GM19455 (cell line): Measurements from ENCODE around the gene GALP.
"Not testable (repeated sequence)": the region's sequence is repeated elsewhere in the genome, so short reads cannot be mapped to it uniquely, and the experiment has no call there.

Experiments used
- ATAC-seq: cut with Tn5 transposase; IDR thresholded peaks from one replicate; pipeline ENCODE4 v1.9.1; 2021; ENCODE audit not compliant: unreplicated experiment

GALP gene

DNA sequence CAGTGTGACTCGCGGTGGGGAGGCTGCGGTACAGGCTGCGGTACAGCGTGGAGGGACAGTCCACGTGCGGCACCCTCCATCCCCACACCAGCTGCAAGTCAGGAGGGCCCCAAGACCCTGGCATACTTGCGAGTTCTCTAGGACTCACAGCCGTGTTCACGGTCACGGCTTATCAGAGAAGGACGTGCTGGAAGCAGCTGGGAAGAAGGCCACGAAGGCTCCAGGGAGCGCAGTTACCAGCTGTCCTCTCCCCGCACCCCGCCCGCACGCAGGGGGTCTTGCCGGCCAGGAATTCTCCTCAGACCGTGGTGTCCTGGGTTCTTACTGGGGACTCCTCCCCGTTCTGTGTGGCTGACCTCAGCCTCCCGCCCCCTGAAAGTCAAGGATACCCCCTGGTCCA lies 28.5 kb upstream of the GALP start:
- ATAC-seq, result no peak

DNA sequence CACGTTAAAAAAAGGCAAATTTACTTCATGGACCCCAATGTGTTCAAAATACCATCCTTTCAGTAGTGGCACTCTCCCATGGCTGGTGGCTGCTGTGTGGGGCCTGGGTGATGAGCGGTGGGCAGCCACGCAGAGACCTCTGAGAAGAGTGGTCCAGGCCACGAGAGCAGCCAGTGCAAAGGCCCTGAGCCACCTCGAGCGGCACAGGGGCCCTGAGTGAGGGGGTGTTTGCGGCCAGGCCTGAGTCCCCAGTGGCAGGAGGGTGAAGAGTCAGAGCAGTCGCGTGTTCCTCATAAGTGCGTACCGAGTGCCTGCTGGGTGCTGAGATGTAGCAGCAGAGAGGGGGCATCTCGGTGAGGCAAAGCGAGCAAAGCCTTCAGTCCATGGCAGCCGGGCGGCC lies 27.7 kb upstream of the GALP start:
- ATAC-seq, result no peak

DNA sequence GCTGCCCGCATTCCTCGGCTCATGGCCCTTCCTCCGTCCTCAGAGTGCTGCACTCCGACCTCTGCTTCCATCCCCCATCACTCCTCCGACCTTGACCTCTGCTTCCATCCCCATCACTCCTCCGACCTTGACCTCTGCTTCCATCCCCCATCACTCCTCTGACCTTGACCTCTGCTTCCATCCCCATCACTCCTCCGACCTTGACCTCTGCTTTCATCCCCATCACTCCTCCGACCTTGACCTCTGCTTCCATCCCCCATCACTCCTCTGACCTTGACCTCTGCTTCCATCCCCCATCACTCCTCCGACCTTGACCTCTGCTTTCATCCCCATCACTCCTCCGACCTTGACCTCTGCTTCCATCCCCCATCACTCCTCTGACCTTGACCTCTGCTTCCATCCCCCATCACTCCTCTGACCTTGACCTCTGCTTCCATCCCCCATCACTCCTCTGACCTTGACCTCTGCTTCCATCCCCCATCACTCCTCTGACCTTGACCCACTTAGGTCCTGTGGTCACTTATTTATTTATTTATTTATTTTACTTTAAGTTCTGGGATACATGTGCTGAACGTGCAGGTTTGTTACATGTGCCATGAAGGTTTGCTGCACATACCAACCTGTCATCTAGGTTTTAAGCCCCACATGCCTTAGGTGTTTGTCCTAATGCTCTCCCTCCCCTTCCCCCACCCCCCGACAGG lies 26.7 kb upstream of the GALP start:
- ATAC-seq, result not testable (repeated sequence)

DNA sequence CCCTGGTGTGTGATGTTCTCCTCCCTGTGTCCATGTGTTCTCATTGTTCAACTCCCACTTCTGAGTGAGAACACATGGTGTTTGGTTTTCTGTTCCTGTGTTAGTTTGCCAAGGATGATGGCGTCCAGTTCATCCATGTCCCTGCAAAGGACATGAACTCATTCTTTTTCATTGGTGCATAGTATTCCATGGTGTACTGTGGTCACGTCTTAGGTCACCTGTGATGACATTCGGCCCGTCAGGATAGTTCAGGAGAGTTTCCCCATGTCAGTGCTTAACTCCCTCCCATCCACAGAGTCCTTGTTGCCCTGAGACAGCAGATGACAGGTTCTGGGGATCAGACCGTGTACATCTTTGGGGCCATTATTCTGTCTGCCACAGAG lies 26.2 kb upstream of the GALP start:
- ATAC-seq, result no peak

DNA sequence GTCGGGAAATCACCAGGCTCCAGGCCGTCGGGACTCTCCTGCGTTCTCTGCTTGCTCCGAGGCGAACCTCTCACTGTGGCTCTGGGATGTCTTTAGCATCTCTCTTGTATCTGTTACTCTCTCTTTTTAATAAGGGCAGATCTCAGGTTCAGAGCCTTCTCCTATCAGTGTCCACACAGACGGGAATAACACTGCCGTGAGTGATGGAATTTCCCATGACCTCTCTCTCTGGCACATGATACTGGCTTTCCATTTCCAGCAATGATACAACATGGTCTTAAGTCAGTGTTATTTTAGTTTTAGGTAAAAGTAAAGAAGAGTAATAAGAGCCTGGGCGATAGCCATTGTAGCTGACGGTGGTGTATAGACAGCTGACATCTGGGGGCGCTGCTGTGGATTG lies 25.4 kb upstream of the GALP start:
- no peak for ATAC-seq

DNA sequence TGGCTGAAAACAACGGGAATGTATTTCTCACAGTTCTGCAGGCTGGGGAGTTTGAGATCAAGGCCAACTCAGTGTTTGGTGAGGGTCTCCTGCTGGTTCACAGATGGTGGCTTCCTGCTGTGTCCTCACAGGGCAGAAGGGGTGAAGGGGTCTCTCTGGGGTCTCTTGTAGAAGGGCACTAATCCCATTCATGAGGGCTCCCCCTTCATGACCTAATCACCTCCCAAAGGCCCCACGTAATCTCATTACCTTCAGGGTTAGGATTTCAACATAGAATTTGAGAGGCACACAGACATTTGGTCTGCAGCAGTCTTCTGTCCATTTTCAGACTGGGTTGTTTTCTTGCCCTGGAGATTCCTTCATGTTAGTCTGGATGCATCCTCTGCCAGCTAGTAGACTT lies 23.2 kb upstream of the GALP start:
- ATAC-seq, result no peak

DNA sequence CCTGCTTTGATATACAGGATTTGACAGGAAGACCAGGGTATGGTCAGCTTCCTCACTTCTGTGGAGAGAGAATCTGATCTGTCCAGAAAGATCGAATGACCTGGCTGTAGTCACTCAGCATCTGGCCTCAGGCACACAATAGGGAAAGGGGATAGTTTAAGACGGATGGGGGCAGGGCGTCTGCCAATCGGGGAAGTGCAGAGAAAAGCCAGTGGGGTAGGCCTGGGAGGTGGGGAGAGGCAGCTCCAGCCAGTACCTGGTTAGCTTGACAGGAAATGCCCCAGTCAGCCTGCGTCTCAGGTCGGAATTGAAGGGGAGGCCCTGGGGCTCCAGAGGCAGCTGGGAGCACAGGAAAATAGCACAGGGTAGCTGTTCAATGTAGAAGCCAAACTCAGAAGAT lies 22.3 kb upstream of the GALP start:
- no peak for ATAC-seq

DNA sequence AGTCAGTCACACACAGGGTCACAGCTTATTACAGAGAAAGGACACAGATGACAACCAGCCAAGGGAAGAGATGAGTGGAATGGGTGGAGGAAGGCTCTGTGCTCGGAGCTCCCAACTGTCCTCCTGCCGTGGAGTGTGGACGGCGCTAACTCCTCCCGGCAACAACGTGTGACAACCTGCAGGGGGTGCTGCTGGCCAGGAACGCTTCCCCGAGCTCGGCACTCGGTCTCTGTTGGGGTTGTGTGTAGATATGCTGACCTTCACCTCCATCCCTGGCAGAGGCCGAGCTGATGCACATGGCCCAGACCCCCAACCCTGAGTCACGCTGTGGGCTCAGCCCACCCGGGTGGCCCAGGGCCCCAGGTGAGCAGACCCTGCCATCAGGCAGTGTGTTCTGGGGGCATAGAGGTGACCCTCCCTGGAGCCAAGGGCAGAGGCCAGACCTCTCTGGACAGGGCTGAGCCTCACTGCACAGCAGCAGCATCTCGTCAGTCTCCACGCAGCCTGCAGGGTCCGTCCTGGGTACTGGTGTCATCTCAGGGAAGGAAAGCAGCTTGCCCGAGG lies 20.6 kb upstream of the GALP start:
- no peak for ATAC-seq

DNA sequence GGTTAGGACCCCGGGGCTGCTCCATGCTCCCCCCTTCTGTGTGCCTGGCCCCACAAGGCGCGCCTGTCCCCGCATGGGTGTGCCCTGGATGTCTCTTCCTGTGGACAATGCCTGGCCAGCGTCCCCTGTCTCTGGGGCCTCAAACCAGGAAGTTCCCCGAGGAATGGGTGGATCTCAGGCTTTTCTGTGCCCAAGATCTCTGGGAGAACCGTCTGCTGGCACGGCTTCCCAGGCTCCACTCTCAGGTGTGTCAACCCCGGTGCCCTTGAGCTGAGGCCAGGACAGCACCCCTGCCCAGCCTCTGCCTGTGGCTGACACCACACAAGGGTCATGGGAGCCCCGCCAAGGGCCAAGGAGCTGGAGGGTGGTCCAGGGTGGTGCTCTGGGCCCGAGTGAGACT lies 19.0 kb upstream of the GALP start:
- ATAC-seq, result no peak

DNA sequence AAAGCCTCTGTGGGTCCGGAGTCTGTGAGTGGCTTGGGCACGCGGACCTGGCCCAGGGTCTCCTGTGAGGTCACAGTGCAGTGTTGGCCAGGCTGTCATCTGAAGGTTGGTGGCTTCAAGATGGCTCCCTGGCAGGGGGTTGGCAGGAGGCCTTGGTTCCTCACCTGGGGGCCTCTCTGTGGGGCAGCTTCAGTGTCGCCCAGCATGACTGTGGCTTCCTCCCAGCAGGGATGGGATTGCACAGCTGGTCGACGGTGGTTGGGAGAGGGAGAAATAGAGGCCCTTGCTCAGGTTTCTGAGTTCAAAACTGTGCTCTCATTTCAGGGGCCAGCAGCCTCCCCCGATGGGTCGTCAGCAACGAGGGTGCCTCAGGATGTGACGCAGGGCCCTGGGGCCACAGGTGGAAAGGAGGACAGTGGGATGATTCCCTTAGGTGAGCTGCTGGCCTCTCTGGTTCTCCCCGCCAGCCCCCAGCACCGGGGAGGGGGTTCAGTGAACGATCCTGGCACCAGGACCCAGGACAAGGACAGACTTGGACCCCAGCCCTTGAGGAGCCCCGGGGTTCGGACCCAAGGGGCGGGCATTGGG lies 17.5 kb upstream of the GALP start:
- ATAC-seq, result no peak

DNA sequence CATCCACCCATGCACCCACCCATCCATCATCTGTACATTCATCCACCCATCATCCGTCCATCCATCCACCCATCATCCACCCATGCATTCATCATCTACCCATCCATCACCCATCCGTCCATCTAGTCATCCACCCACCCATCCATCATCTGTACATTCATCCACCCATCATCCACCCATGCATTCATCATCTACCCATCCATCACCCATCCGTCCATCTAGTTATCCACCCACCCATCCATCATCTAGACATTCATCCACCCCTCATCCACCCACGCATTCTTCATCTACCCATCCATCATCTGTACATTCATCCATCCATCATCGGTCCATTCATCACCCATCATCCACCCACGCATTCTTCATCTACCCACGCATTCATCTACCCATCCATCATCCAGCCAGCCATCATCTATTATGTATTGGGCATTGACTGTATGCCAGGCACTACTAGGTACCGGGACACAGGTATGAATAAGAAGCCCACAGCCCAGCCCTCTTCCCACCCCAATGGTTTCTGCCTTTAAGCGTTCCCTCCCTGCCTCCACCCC lies 16.7 kb upstream of the GALP start:
- no peak for ATAC-seq

DNA sequence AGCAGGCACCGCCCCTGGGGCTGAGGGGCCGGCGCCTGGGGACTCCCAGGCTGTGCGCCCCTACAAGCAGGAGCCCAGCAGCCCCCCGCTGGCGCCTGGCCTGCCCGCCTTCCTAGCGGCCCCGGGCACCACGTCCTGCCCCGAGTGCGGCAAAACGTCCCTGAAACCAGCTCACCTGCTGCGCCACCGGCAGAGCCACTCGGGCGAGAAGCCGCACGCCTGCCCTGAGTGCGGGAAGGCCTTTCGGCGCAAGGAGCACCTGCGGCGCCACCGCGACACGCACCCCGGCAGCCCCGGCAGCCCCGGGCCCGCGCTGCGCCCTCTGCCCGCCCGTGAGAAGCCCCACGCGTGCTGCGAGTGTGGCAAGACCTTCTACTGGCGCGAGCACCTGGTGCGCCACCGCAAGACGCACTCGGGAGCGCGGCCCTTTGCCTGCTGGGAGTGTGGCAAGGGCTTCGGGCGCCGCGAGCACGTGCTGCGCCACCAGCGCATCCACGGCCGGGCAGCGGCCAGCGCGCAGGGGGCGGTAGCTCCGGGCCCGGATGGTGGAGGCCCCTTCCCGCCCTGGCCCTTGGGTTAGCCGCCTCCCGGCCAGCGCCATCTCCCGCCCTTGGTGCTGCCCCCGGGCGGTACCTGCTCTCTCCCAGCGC lies 16.1 kb upstream of the GALP start:
- no peak for ATAC-seq

DNA sequence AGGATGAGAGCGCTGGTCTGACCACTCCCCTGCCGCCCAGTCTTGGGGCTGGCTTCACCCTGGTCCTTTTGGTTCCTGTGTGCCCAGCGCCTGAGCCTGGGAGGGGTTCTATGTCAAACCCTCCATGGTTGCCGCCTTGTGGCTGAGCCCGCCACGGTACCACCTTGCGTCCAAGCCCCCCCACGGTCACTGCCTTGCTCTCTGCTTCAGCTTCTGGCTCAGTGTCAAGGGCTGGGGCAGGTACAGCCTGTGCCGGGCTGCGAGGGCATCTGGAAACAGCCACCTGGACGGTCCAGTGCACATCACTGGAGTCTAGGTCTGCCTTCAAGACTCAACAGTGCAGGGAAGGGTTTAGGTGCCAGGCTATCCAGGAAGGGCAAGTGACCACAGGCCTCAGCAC lies 14.3 kb upstream of the GALP start:
- no peak for ATAC-seq

DNA sequence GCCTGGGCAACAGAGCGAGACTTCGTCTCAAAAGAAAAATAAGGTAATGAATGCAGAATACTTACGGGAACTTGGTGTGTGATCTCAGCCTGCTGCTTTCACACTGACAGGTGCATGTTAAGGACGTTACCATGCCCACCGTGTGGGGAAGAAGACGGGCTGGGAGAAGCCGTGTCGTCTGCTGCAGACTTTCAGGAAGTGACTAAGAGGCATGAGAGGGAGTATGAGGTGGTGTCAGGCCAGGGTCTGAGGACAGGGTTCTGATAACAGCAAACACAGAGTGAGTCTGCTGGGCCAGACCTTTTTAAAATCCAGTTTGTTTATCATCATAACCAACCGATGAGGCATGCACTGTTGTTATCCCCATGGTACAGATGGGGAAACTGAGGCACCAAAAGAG lies 13.6 kb upstream of the GALP start:
- no peak for ATAC-seq

DNA sequence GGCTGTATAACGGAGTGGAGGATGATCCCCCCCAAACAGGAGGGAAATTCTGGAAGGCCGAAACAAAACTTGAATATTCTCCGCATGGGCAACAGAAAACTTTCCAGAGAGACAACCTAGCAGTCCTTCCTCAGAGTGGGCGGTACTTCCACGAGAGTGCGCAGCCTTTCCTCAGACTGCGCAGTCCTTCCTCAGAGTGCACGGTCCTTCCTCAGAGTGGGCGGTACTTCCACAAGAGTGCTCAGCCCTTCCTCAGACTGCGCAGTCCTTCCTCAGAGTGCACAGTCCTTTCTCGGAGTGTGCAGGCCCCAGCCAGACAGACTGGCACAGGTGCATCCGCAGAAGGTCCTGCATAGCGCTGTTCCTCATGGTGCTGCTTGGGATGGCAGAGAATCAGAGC lies 12.7 kb upstream of the GALP start:
- ATAC-seq, result no peak

DNA sequence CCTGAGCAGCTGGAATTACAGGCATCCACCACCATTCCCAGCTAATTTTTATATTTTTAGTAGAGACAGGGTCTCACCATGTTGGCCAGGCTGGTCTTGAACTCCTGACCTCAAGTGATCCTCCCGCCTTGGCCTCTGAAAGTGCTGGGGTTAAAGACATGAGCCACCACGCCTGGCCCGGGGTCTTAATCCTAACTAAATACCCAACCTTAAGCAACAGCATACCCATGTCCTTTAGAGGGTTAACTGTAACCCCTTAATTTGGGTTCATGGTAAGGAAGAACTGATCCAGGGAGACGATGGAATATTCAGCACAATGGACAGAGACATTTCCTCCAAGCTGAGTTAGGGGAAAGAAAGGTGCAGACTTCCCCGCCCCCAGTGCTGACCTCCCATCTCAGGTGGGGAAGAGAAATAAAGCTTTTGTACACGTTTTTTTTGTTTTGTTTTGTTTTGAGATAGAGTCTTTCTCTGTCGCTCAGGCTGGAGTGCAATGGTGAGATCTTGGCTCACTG lies 8.7 kb upstream of the GALP start:
- ATAC-seq, result no peak

DNA sequence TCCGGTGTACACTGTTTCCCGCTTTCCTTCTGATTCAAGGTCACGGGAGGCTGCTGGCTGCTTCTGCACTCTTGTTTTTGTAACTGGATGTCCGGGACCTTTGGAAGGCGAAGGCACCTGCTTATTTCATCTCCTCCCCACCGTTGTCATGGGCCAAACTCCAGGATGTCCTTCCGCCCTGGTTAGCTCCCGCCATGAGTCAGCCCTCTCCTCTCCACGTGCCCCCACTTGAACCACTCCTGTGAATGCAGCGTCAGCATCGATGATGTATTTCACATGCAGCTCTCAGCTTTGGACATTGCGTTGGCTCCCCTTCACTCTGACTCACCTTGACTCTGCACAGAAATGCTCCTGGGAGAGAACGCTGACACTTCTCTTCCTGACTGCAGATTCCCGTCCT lies 5.5 kb upstream of the GALP start:
- no peak for ATAC-seq

DNA sequence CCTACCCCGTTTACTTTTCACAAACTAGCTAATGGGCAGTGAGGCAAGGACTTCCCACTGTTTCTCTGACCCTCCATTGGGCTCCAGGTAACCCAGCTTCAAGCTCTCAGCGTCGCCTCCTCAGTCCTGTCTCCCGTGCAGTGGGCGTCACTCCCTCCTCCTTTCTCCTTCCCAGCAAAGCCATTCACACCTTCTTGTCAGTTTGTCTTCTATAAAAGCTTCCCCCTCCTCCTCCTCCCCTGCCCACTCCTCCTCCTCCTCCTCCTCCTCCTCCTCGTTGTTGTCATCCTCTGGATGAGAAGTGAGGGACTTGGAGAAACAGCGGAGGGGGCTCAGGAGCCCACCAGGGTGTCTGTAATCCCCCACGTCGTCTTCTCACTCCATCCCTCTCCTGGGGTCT lies 1.7 kb upstream of the GALP start:
- ATAC-seq, result no peak

DNA sequence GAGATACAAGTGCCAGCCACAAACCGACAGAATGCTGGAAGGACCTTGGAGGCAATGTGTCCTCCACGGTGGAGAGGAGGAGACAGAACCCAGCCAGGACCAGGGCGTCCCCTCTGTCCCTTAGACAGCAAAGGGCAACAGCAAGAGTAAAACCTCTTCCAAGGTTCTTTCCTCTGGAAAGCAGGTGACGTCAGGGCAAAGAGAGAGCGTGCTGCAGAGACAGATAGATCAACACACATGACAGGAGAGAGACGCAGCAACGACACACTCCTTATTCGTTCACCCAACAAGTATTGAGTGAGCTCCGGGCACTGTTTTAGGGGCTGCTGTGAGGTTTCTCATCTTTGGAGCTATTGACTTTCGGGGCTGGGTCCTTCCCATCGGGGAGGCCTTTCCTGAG lies 1.3 kb upstream of the GALP start:
- no peak for ATAC-seq

DNA sequence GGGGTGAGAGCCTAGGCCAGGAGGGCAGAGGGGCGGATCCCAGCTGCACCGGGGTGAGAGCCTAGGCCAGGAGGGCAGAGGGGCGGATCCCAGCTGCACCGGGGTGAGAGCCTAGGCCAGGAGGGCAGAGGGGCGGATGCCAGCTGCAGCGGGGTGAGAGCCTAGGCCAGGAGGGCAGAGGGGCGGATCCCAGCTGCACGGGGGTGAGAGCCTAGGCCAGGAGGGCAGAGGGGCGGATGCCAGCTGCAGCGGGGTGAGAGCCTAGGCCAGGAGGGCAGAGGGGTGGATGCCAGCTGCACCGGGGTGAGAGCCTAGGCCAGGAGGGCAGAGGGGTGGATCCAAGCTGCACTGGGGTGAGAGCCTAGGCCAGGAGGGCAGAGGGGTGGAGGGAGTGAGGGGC lies 502 bp downstream of the GALP start:
- not testable (repeated sequence) for ATAC-seq

DNA sequence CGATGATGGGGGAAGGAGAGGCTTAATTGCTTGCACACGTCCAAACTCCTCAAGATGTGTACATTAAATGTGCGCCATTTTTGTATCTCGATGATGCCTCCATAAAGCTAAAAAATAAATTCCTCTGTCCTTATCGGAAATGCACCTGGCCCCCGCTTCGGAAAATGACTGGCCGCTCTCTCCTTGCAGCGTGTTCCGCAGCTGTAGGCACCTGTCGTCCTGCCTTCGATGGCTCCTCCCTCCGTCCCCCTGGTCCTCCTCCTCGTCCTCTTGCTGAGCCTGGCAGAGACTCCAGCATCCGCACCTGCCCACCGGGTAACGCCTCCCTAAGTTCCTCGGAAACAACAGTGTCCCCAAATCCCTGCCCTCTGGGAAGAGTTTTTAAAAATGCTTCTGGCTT lies 1.1 kb downstream of the GALP start:
- no peak for ATAC-seq
